GM12878 (cell line): ENCODE measurements around the gene SLC5A6. TPM values are rescaled to one million over a fixed set of nuclear protein-coding genes. Genes with fewer than 3 reads are reported as not detected.

Experiments used
- ATAC-seq: fragments of 200-7000 bp; cut with Tn5 transposase; 3 replicates; pipeline ENCODE4 v1.9.1; 2020; ENCODE audit warnings: mild to moderate bottlenecking, moderate library complexity
- BruUV-seq: library from RNA; stranded (reverse); fragments of 400-500 nt; replicated peaks from 2 replicates; lab custom pipeline; 2021; lab: Mats Ljungman, UMichigan
- CTCF ChIA-PET: fragments of 300-600 bp; sonication (Branson Sonifier 250); formaldehyde crosslinking; extraction: SDS; loops from one replicate; lab custom pipeline; 2021; ENCODE audit warnings: inconsistent platforms; lab: Yijun Ruan, JAX
- POLR2A ChIA-PET: fragments of 350-600 bp; formaldehyde crosslinking; extraction: SDS; loops from one replicate; lab custom pipeline; 2021; ENCODE audit warnings: inconsistent platforms; lab: Charles Lee
- RAD21 ChIA-PET: fragments of 300-600 bp; sonication (Branson Sonifier 250); formaldehyde crosslinking; loops from one replicate; lab custom pipeline; 2023; ENCODE audit warnings: antibody characterized with exemption; ENCODE audit not compliant: unreplicated experiment; lab: Charles Lee
- SMC1A ChIA-PET: fragments of 300-600 bp; sonication (Branson Sonifier 250); formaldehyde crosslinking; loops from one replicate; lab custom pipeline; 2023; ENCODE audit not compliant: unreplicated experiment, uncharacterized antibody; lab: Charles Lee
- DNase-seq: peaks from one replicate; pipeline ENCODE4 v3.0.0-alpha.2; 2011; ENCODE audit warnings: low read depth, low spot score
- FAIRE-seq: peaks from 3 replicates; lab custom pipeline; 2011; peaks lifted over from hg19 to GRCh38; lab: Jason Lieb, UNC
- H2AFZ ChIP-seq: 2 replicates; pipeline ENCODE4 v1.6.0; 2011; ENCODE audit warnings: low read depth, low read length, control low read depth; ENCODE audit not compliant: control insufficient read depth
- H3K27ac ChIP-seq: 2 replicates; pipeline ENCODE4 v1.5.1; 2011; ENCODE audit warnings: control low read depth; ENCODE audit not compliant: control insufficient read depth, insufficient read depth
- H3K27me3 ChIP-seq, 2 experiments: replicated peaks in 1 of 2; 2 replicates each; pipeline versions ENCODE4 v1.6.0 to v1.6.1; 2011; ENCODE audit warnings: low read length in 1 of 2; ENCODE audit not compliant: control insufficient read depth in 2 of 2, insufficient read depth in 2 of 2
- H3K36me3 ChIP-seq, 2 experiments: 2 replicates each; pipeline ENCODE4 v1.5.1; 2011; ENCODE audit warnings: low read length in 1 of 2; ENCODE audit not compliant: control insufficient read depth in 2 of 2, insufficient read depth in 2 of 2
- H3K4me1 ChIP-seq: 2 replicates; pipeline ENCODE4 v1.6.1; 2011; ENCODE audit warnings: mild to moderate bottlenecking, low read length, moderate library complexity, mixed read lengths; ENCODE audit not compliant: control insufficient read depth, insufficient read depth
- H3K4me2 ChIP-seq: 2 replicates; pipeline ENCODE4 v1.6.0; 2011; ENCODE audit warnings: control low read depth; ENCODE audit not compliant: control insufficient read depth, insufficient read depth
- H3K4me3 ChIP-seq: fragments of 200-600 bp; sonication (generic); 2 replicates; pipeline ENCODE4 v1.5.1; 2016
- H3K79me2 ChIP-seq: 2 replicates; pipeline ENCODE4 v1.6.0; 2011; ENCODE audit warnings: low read length; ENCODE audit not compliant: control insufficient read depth, insufficient read depth
- H3K9ac ChIP-seq: 2 replicates; pipeline ENCODE4 v1.8.0; 2011; ENCODE audit warnings: low read length, control low read depth, mixed read lengths; ENCODE audit not compliant: control insufficient read depth, insufficient read depth
- H3K9me3 ChIP-seq: replicated peaks from 3 replicates; pipeline ENCODE4 v1.5.1; 2011; ENCODE audit warnings: mild to moderate bottlenecking, low read length; ENCODE audit not compliant: control insufficient read depth, insufficient read depth
- H4K20me1 ChIP-seq: 2 replicates; pipeline ENCODE4 v1.6.0; 2011; ENCODE audit not compliant: control insufficient read depth, insufficient read depth
- EZH2 ChIP-seq: IDR thresholded peaks from 2 replicates; pipeline ENCODE4 v1.6.1; 2012; ENCODE audit warnings: low read depth, mild to moderate bottlenecking, control low read depth, inconsistent platforms, low read length, borderline replicate concordance; ENCODE audit not compliant: control insufficient read depth
- MEF2B ChIP-seq: fragments of 450-650 bp; IDR thresholded peaks from 2 replicates; pipeline ENCODE4 v1.6.1; 2018; ENCODE audit warnings: mild to moderate bottlenecking, moderate library complexity; ENCODE audit not compliant: partially characterized antibody, poor library complexity, severe bottlenecking
- SP1 ChIP-seq: IDR thresholded peaks from one replicate; pipeline ENCODE4 v1.6.1; 2011; ENCODE audit warnings: low read depth, low read length
- WRNIP1 ChIP-seq: IDR thresholded peaks from 2 replicates; pipeline ENCODE4 v1.6.1; 2011; ENCODE audit warnings: low read depth, low read length, improper control_type of control experiment, borderline replicate concordance
- YY1 ChIP-seq: IDR thresholded peaks from 2 replicates; pipeline ENCODE4 v1.6.1; 2011; ENCODE audit warnings: low read depth, mild to moderate bottlenecking, low read length
- WGBS: methylation state at CpG from one replicate; pipeline ENCODE4 v1.1.6; 2016; ENCODE audit warnings: low lambda C conversion rate; ENCODE audit not compliant: insufficient replicate concordance, insufficient coverage; ENCODE audit errors: missing lambda C conversion rate; 5-methylcytosine and 5-hydroxymethylcytosine counted together
- in situ Hi-C: fragments of 300-500 bp; cut with MboI; formaldehyde crosslinking; loops from 9 replicates; pipeline ENCODE4 v1.14.3; 2018; ENCODE audit warnings: mixed read lengths
- intact Hi-C: fragments of 100-400 bp; cut with micrococcal nuclease; formaldehyde crosslinking; loops from one replicate; pipeline ENCODE4 v1.14.2; 2022; ENCODE audit not compliant: unreplicated experiment
- polyA plus RNA-seq, 11 experiments: library from polyadenylated mRNA; depleted of rRNA in 4 of 11; unstranded in 6 of 11; stranded (reverse) in 5 of 11; fragments of >200 nt; fragmentation: Nextera tagmentation in 4 of 11; fragmentation: Illumina TruSeq in 1 of 11; extraction: Ambion mirVana in 4 of 11; extraction: Trizol in 1 of 11; gene quantifications; 1 replicate in 1 of 11; 2 replicates in 10 of 11; pipeline versions ENCODE4 v1.2.1 to v1.2.3, GENCODE V29; 2011 to 2016; ENCODE audit warnings: inconsistent platforms in 2 of 11, missing spikeins in 2 of 11, low read depth in 1 of 11
- total RNA-seq, 4 experiments: library from RNA; depleted of rRNA in 3 of 4; stranded (reverse); fragments of >200 nt in 3 of 4; fragmentation: Illumina TruSeq in 1 of 4; extraction: Trizol in 1 of 4; gene quantifications; 2 replicates each; pipeline versions ENCODE4 v1.2.1 to v1.2.3, GENCODE V29; 2013 to 2021
- TF ChIP-seq, protein P1 (sequence below): IDR thresholded peaks from 2 replicates; pipeline ENCODE4 v1.6.1; 2011; ENCODE audit warnings: low read depth, mild to moderate bottlenecking, low read length, moderate library complexity, borderline replicate concordance; ENCODE audit errors: extremely low read depth
- TF ChIP-seq, protein P2 (sequence below): IDR thresholded peaks from 2 replicates; pipeline ENCODE4 v1.6.1; 2012; ENCODE audit warnings: mild to moderate bottlenecking, low read depth, low read length
- TF ChIP-seq, protein P3 (sequence below): IDR thresholded peaks from 2 replicates; pipeline ENCODE4 v1.6.1; 2011; ENCODE audit warnings: mild to moderate bottlenecking, low read depth, low read length, moderate library complexity; ENCODE audit not compliant: insufficient replicate concordance
- TF ChIP-seq, protein P4 (sequence below): IDR thresholded peaks from 2 replicates; pipeline ENCODE4 v1.6.1; 2012; ENCODE audit warnings: low read depth, low read length, improper control_type of control experiment

The SLC5A6 gene
- total and polyA plus RNA-seq, 10 of the 15 experiments (the other 5 are each of a cell fraction or from before 2014, with no cell fraction given): 13.1 to 101 (median 55.3) TPM

DNA sequence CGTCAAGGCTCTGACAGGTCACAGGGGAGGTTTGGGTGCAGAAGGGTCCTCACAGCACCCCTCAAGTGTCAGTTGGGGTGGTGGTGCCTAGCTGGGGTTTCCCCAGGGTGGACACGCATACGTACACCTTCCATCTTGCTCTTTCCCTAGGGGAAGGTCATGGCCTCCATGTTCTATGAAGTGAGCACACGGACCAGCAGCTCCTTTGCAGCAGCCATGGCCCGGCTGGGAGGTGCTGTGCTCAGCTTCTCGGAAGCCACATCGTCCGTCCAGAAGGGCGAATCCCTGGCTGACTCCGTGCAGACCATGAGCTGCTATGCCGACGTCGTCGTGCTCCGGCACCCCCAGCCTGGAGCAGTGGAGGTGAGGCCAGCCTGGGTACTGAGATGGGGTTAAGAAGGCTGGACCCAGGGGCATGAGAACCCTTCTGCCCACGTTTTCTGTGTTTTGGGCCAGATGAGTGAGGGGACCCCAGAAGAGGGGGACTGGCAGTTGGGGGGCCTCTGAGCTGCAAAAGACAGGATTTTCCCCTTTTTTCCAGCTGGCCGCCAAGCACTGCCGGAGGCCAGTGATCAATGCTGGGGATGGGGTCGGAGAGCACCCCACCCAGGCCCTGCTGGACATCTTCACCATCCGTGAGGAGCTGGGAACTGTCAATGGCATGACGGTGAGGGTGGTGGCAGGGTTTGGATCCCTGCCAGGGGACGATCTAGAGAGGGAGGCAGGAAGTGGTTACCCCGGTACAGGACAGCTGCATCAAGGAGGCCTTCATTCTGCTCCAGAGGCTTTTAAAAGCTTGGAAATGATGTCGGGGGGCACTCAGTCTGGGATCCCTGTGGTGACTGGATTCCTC lies 29.9 kb upstream of the SLC5A6 start:
- DNase-seq (no peak), FAIRE-seq (no peak)
- BruUV-seq: no TSS peak
- H3K36me3 ChIP-seq: peaks cover 38 to 61% of the 10 kb centered on the region in 2 experiments
- no peaks in the 10 kb centered on the region for H3K79me2 ChIP-seq
- H3K4me2 ChIP-seq: no peak overlapping the region
- ChIA-PET CTCF (interaction anchor here (1.0 kb wide), 1 partner anchor 9 kb away, joined by 3 read pairs; no protein-coding TSS in a partner anchor), RAD21 (no interaction called here)
- H3K9ac ChIP-seq: no peak overlapping the region
- intact Hi-C loops: no loop called here
- H2AFZ ChIP-seq: no peak overlapping the region
- TF ChIP-seq EZH2 (no peak), WRNIP1 (no peak), YY1 (no peak)
- TF ChIP-seq, protein P1, sequence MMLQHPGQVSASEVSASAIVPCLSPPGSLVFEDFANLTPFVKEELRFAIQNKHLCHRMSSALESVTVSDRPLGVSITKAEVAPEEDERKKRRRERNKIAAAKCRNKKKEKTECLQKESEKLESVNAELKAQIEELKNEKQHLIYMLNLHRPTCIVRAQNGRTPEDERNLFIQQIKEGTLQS: no peak
- TF ChIP-seq, all 136 proteins: peak for 0
- no peak for ATAC-seq
- Histone ChIP-seq H3K27me3 (no peaks in the 10 kb centered on the region), H3K4me3 (no peak overlapping the region), H3K9me3 (no peaks in the 10 kb centered on the region), H4K20me1 (no peaks in the 10 kb centered on the region), H3K27ac (no peak overlapping the region), H3K4me1 (no peaks in the 10 kb centered on the region)
- SMC1A ChIA-PET: interaction anchor here (0.7 kb wide), 1 partner anchor 61 kb away, joined by 3 read pairs; no protein-coding TSS in a partner anchor
- in situ Hi-C loops: no loop called here
- WGBS: 85% methylated on average over 24 of the region's 24 CpGs
- POLR2A ChIA-PET: interaction anchor here (0.6 kb wide), 1 partner anchor 282 kb away, joined by 4 read pairs; no protein-coding TSS in a partner anchor

DNA sequence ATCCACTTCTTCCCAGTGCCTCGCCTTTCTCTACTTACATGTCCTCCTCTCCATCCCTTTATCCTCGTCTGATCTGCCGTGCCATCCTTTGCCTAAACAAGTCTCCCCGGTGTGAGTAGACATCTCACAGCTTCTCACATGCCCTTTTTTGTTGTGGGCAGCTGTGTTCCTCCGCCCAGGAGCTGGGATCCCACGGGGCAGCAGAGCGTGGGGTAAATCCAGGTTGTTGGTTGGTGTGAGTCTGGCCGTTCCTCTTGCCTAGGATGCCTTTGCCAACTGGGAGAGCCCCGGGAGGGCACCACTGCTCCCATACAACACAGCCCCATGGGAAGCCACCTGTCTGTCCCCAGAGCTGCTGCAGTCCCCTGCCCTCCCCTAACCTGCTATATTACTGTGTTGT lies 28.3 kb upstream of the SLC5A6 start:
- H3K27me3 ChIP-seq: no peaks in the 10 kb centered on the region
- H3K4me1 ChIP-seq: no peaks in the 10 kb centered on the region
- BruUV-seq: no TSS peak
- peaks cover 43 to 66% of the 10 kb centered on the region in 2 experiments for H3K36me3 ChIP-seq
- FAIRE-seq (no peak), DNase-seq (no peak), ATAC-seq (no peak)
- intact Hi-C loops: no loop called here
- H3K27ac ChIP-seq: no peak overlapping the region
- ChIA-PET RAD21 (no interaction called here), SMC1A (no interaction called here), POLR2A (no interaction called here), CTCF (no interaction called here)
- no peaks in the 10 kb centered on the region for H3K79me2 ChIP-seq
- no peaks in the 10 kb centered on the region for H4K20me1 ChIP-seq
- 91% methylated on average over 9 of the region's 9 CpGs for WGBS
- no peak overlapping the region for H3K4me2 ChIP-seq
- in situ Hi-C loops: no loop called here
- no peak overlapping the region for H3K9ac ChIP-seq
- H3K9me3 ChIP-seq: no peaks in the 10 kb centered on the region
- no peak overlapping the region for H2AFZ ChIP-seq
- H3K4me3 ChIP-seq: no peak overlapping the region
- TF ChIP-seq, protein P2, sequence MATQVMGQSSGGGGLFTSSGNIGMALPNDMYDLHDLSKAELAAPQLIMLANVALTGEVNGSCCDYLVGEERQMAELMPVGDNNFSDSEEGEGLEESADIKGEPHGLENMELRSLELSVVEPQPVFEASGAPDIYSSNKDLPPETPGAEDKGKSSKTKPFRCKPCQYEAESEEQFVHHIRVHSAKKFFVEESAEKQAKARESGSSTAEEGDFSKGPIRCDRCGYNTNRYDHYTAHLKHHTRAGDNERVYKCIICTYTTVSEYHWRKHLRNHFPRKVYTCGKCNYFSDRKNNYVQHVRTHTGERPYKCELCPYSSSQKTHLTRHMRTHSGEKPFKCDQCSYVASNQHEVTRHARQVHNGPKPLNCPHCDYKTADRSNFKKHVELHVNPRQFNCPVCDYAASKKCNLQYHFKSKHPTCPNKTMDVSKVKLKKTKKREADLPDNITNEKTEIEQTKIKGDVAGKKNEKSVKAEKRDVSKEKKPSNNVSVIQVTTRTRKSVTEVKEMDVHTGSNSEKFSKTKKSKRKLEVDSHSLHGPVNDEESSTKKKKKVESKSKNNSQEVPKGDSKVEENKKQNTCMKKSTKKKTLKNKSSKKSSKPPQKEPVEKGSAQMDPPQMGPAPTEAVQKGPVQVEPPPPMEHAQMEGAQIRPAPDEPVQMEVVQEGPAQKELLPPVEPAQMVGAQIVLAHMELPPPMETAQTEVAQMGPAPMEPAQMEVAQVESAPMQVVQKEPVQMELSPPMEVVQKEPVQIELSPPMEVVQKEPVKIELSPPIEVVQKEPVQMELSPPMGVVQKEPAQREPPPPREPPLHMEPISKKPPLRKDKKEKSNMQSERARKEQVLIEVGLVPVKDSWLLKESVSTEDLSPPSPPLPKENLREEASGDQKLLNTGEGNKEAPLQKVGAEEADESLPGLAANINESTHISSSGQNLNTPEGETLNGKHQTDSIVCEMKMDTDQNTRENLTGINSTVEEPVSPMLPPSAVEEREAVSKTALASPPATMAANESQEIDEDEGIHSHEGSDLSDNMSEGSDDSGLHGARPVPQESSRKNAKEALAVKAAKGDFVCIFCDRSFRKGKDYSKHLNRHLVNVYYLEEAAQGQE: no peak
- TF ChIP-seq, protein P3, sequence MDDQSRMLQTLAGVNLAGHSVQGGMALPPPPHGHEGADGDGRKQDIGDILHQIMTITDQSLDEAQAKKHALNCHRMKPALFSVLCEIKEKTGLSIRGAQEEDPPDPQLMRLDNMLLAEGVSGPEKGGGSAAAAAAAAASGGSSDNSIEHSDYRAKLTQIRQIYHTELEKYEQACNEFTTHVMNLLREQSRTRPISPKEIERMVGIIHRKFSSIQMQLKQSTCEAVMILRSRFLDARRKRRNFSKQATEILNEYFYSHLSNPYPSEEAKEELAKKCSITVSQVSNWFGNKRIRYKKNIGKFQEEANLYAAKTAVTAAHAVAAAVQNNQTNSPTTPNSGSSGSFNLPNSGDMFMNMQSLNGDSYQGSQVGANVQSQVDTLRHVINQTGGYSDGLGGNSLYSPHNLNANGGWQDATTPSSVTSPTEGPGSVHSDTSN: no peak
- TF ChIP-seq, protein P4, sequence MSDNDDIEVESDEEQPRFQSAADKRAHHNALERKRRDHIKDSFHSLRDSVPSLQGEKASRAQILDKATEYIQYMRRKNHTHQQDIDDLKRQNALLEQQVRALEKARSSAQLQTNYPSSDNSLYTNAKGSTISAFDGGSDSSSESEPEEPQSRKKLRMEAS: no peak
- TF ChIP-seq MEF2B (no peak), SP1 (no peak)
